Medulla oblongata (tissue), 1 donor: ENCODE results near the gene GSTA4.
"Not testable (repeated sequence)": the region's sequence is repeated elsewhere in the genome, so short reads cannot be mapped to it uniquely, and the experiment has no call there.

Experiments used
- DNase-seq: peaks from one replicate; pipeline ENCODE4 v3.0.0-alpha.2; 2015; ENCODE audit errors: extremely low spot score

Gene GSTA4

DNA sequence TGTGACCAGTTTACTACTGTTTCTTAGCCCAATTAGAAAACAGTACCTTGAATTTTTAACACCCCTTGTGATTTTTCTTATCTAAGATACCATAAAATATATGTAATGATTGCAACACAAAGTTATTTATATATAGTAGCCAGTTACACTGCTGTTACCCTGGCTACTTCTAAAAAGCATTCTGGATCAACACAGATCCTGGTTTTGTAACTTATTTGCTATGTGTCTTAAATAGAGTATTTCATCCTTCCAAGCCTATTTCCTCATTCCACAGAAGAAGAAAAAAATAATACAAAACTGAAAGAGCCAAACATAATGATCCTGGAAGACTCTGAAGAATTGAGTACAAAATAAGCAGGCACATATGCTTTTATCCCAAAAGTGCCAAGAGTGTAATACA is 19.0 kb upstream of the GSTA4 start:
- no peak for DNase-seq

DNA sequence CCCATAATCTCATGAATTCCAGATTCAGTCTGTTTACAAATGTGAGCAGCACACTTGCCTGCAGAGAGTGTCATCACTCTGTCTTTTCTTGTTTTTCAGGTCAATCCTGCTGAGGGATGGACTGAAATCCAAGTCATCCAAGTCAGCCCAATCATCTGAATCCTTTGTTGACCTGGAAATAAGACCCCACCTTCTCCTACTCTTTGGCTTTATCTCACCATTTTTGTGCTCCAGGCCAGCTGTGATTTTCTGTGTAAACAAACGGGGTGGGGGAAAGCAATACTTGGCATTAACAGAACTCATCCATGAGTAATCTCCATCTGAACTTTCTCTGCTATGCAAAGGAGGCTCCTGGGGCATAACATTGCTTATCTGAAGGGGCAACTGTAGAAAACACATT is 16.9 kb upstream of the GSTA4 start:
- no peak for DNase-seq

DNA sequence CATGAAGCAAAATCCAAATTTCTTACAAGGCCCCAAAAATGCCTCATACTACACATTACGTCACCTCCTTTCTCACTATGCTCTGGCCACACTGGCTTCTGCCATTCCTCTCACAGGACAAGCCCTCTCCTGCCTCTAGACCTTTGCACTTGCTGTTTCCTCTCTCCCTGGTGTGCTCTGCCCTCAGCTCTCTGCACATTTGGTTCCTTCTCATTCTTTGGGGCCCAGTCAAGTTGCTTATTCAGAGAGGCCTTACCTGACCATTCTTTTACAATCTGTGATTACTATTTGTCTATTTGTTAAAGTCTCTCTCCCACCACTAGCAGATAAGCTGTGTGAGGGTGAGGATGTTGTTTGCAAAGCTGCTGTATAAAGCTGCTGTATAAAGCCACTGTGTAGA is 15.4 kb upstream of the GSTA4 start:
- no peak for DNase-seq

DNA sequence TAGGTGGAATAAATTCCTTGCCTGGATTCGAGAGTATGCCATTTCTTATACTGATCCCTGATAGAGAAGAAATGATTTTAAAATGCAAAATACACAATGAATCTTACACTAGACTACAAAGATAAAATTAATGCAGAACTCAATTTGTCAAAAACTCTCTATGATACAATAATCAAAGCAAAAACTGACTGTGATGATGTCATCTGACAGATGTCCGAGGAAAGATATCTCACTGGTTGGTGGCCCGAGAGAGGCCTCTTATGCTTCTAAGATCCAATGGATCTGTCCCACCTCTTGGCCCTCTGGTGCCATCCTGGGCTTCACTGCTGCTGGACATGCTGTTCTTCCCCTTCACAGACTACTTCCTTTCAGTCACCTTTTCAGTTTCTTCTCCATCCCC is 14.4 kb upstream of the GSTA4 start:
- no peak for DNase-seq

DNA sequence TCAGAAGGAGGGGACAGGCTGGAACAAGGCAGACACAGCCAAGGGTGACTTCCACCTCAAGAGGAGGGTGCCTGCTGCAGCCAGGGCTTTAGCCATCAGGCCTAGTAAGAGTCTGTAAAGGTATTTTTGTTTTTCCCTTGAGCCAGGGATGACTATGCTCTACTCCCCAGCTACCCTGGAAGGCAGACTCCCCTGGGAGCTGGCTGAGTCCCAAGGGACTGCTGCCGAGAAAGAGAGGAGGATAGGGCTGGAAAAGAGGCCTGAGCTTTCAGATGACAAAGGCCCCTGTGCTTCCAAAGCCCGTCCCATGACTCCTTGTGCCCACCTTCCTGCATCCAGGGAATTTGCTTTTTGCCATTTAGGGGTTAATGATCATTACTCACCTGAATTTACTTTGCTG is 14.0 kb upstream of the GSTA4 start:
- no peak for DNase-seq

DNA sequence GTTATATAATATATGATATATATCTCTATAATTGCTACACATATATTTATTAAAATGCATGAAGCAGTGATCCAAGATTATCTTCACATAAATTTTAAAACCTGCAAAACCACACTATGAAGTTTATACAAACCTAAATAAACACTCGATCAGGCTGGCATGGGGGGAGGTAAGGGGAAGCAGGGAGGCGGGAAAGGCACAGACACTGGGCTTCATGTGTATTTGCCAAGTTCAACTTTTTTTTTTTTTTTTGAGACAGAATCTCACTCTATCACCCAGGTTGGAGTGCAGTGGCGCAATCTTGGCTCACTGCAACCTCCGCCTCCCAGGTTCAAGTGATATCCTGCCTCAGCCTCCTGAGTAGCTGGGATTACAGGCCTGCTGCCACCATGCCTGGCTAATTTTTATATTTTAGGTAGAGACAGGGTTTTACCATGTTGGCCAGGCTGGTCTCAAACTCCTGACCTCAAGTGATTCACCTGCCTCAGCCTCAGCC is 13.2 kb upstream of the GSTA4 start:
- not testable (repeated sequence) for DNase-seq

DNA sequence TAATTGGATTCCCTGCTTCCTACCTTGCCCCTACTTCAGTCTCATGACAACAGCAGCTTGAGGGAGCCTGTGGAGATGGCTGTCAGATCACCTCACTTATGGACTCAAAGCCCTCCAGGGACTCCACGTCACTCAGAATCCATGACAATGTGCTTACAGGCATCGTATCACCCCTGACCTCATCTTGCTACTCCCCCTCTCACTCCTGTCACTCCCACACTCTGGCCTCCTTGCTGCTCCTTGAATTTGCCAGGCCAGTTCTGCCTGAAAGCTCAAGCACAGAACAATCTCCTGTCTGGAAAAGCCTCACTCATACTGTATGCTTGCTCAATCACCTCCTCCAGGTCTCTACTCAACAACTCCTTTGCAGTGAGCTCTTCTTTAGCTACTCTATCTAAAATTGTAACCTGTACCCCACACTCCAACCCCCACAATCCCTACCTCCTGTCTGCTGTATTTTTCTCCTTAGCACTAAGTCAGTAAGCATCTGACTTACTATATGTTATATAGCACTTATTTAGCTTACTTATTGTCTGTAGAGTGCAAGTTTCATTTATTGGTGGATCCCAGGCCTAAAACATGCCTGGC is 10.7 kb upstream of the GSTA4 start:
- DNase-seq = no peak

DNA sequence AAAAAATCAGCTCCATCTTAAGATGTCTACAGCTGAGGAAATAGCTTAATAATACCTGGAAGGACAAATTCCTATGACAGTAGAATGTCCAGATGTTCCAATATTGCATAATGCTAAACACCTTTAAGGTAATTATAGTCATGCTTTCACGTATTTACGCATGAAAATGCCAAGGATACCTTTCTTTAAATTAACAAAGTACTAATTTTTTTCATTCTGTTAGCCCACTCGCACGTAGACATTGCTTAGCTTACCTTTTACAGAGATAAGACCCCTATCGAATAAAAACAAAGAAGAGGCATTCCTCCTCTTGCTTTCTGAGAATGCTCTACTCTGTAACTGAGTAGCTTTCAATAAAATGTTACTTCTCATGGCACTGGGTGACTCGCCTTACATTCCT is 4.4 kb upstream of the GSTA4 start:
- DNase-seq = no peak

DNA sequence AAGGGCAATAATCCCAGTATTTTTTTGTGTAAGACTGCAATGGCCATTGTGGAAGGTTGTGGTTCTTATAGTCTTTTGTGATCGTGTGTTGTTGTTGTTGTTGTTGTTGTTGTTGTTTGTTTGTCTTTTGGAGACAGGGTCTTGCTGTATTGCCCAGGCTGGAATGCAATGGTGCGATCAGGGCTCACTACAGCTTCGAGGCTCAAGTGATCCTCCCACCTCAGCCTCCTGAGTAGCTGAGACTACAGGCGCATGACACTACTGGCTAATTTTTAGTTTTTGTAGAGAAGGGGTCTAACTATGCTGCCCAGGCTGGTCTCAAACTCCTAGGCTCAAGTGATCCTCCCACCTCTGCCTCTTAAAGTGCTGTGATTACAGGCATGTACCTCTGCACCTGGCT is 3.5 kb upstream of the GSTA4 start:
- no peak for DNase-seq

DNA sequence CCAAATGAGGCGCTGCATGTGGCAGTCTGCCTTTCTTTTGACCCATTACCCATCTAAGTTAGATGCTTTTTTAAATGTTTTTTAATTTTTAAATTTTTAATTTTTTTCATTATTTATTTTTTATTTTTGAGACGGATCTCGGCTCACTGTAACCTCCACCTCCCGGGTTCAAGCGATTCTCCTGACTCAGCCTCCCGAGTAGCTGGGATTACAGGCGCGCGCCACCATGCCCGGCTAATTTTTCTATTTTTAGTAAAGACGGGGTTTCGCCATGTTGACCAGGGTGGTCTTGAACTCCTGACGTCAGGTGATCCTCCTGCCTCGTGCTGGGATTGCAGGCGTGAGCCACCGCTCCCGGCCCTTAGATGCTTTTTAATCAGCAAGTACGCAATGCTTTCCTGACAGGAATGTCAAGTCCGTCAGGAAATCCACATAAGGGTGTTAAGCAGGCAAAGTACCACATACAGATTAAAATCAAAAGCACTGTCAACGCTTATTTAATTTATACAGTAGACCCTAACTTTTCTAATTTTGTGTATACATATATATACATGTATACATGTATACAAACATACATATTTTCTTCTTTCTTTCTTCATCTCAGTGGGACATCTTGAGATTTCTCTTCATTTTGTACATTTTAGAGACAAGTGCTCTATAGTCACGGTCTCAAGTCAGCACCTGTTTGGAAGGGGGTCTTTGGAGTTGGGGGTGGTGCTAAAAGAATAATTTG is 995 bp upstream of the GSTA4 start:
- peak; percentile 72 for DNase-seq

DNA sequence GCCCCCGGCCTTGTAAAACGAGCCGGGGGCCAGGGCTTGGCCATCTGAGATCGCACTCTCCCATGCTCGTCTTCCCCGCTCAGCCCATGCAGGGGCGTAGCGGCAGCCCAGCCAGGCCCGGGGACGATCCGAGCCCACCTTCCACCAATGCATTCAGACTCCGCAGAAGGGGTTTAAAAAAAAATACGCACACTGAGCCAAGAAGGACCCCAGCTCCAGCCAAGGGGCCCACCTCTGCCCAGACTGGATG is 320 bp downstream of the GSTA4 start:
- no peak for DNase-seq

DNA sequence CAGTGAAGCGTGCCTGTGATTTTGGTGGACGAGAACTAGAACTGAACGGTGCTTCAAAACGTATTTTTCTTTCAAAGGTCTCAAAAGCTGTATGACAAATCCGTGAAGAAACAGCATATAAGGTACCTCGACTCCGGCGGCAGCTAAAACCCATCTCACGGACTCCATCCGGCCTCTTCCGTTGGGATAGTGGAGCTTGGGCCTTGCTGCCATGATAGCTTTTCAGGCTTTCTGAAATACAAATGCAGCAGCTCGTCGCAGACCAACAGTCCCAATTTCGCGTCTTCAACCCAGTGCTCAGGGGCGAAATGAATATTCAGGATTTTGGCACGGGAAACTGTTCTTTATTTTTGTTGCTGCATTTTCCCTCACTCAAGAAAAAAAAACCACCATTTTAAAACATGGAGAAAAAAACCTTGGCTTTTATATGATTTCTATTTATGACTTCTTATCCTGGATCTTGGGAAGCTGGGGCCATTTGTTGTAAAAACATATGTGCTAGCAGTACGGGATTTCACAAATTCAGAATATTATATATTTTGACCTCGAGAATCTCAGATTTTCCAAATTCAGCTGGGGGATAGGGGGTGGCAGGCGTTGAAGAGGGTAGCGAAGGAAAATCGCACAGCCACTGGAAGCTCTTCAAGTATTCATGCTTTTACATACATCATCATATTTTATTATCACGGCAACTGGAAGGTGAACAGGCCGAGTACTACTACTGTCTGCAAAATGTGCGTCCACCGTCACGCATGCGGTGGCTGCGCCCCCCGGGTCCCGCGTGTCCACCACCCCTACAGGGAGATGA is 849 bp downstream of the GSTA4 start:
- peak; percentile 75 for DNase-seq

DNA sequence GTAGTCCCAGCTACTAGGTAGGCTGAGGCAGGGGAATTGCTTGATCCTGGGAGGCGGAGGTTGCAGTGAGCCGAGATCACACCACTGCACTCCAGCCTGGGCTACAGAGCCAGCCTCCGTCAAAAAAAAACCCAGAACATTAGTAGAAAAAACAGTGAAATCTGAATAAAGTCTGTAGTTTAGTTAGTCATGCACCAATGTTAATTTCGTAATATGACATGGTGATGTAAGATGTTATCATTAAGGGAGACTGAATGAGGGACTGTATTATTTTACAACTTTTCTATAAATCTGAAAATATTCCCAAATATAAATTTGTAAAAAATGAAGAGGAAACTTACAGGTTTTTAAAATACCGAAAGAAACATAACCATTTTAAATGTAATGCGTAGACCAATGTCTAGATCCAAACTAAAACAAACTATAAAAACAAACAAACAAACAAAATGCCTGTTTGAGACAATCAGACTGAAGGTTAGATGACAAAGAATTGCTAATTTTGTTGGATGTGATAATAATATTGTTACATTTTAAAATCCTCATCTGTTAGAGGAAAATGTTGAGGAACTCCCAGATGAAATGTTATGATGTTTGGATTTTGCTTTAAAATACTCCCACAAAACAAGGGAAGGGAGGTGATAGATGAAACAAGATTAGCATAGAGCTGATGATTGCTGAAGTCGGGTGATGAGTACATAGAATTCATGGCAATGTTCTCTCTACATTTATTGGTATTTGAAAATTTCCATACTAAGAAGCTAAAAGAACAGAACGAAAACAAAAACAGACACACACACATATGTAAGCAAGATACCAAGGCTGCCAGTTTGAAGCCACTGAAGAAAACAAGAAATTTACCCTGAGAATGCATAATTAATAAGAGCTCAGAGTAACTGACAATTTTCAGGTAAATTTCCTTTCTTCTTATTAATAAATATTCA is 1.8 kb downstream of the GSTA4 start:
- peak; percentile 31 for DNase-seq

DNA sequence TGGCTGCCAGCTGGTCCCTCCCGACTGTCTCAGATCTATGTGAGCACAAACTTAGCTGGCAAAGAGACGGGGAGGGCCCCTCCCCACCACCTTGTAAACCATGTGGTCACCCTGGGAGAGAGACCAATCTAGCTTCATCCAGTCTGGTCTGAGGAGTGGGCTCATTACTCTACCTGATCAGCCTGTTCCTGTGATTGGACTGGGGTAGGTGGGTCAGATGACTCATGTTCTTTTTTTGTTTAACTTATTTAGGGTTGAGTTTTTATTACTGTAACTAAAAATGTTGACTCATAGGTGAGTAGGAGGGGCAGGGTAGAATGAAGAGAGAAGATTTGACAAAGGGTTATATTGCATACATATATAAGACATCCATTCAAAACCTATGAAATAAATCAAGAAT is 4.7 kb downstream of the GSTA4 start:
- DNase-seq = no peak

DNA sequence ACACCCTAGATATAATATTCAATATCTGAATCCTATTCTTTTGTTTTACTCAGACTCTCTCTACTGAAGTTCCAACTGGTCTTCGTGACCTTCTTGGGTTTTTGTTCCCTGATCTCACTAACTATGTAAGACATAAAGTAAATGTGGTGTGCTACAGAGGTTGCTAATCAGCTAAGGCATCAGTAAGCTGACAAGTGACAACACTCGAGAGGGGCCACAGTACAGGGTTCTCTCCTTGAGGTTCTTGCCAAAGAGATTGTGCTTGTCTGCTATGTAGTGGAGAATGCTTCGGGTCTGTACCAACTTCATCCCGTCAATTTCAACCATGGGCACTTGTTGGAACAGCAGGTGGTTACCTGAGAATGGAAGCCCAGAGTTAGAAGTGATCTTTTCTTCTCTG is 9.9 kb downstream of the GSTA4 start:
- no peak for DNase-seq

DNA sequence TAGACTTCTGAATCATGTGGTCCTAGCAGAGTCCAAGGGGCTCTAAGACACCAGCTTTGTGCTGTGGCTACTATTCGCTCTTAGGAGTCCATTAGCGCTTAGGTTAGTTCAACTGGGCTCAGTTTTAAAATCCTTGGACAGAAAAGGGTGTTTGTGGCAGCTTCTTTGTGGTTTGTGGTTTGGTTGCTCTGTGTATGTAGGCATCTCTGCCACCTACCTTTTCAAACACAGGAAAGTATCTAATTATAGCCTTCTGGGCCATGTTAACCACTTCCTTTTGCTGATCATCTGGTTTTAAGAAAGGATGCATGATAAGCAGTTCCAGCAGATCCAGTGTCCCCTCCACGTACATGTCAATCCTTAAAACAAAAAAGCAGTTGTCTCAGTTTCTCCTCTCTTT is 10.8 kb downstream of the GSTA4 start:
- no peak for DNase-seq

DNA sequence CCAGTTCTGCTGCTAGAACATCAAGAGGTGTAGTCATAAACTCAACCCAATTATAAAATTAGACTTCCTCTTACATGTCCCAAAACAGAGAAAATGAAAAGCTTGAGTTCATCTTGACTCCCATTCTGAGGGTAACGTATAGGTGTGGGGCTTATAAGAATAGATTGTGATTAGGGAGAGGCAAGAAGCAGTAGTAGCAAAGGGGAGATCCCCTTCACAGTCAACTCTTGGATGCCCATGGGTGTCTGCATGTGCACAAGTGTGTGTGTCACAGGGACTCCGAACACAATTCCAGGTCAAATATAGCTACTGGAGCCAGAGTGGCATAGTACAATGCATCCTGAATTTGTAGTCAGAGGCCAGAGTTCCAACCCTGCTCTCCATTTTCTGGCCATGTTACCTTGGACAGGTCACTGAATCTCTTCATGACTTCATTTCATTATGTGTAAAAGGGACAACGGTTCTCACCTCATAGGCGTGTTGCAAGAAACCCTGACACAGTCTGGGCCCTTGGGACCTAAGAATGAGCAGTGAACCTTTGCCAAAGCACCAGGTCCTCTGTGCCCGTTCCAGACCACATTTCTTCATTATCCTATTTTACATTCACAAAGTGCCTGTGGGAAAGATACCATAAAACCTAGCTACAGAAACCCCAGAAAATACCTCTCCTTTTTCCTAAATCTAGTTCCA is 11.8 kb downstream of the GSTA4 start:
- no peak for DNase-seq

DNA sequence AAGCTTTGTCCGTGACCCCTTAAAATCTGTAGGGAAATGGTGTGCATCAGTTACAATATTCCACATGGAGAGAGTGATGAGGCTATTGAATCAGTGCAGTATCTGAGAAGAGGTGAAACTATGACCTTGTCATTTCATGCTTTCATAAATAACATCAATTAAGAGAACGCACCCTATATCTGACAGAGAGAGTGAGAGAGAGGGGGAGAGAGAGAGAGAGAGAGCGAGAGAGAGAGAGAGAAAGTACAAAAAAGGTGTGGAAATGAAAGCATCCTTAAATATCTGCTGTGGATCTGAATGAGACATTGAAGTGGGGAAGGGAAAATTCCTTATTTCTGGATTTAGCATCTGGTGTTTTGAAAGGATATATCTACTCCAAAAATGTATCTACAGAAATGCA is 12.4 kb downstream of the GSTA4 start:
- no peak for DNase-seq

DNA sequence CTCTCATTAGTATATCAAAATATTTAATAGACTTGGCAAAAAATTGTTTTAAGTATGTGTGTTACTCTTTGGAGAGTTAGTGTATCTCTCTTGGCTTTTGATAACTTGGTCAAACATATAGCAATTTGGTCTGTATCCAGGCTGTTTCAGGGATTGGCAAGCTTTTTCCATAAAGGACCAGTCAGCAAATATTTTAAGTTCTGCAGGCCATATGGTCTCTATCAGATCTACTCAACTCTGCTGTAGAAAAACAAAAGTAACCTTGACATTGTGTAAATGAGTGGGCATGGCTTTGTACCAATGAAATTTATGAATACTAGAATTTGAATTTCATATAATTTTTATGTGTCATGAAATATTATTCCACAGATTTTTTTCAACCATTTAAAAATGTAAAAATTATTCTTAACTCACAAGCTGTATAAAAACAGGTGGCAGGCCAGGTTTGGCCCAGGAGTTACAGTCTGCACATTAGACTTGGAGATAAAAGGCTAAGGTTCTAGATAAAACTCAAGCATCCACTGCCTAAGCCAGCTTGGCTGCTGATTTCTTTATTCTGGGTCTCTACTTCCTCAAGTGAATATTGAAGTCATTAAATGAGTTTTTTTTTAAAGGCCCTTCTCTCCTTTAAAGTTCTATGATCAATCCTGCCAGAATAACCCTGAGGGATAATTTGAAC is 13.7 kb downstream of the GSTA4 start:
- DNase-seq = no peak

DNA sequence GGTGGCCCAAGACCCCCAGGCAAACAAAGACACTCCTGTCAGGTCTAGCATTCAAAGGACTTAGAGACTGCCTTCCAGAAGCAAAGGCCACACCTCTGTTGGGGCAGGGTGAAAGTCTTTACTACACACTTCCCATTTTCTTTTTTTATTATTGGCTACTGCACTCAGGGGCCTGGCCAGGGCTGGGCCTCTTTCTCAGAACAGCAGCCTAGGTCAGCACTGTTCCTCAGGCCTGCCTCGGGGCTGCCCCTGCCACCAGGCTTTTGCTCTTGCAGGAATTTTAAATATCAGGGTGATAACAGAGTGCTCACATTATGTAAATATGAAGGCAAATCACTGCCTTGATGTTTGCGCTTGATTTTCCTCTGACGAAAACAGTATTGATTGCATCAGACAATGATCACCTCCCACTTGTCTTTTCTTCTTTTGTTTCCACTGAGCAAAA is 18.5 kb downstream of the GSTA4 start:
- peak; percentile 13 for DNase-seq

DNA sequence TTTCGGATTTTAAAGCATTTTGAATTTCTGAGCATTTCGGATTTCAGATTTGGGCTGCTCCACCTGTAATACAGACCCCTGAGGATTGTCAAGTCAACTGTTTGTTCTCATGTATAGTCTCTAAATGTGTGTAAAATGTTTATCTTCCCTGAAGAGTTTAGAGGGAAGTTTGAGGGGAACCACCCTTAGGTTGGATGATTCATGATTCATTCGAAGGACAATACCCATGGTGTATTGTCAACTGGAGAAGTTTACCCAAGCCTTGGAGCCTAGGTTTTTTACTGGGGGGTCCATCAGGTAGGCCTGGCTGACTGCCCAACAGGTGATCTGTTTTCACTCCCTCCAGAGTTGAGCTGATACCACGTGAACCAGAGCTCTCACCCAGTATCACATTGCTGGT is 18.9 kb downstream of the GSTA4 start:
- no peak for DNase-seq
